Fibroblast of peridontal ligament (primary cell): ENCODE results near the gene TTLL6.

ENCODE experiments used
- DNase-seq: peaks from one replicate; pipeline ENCODE4 v3.0.0-alpha.2; 2010; ENCODE audit errors: extremely low read depth

TTLL6 gene

DNA sequence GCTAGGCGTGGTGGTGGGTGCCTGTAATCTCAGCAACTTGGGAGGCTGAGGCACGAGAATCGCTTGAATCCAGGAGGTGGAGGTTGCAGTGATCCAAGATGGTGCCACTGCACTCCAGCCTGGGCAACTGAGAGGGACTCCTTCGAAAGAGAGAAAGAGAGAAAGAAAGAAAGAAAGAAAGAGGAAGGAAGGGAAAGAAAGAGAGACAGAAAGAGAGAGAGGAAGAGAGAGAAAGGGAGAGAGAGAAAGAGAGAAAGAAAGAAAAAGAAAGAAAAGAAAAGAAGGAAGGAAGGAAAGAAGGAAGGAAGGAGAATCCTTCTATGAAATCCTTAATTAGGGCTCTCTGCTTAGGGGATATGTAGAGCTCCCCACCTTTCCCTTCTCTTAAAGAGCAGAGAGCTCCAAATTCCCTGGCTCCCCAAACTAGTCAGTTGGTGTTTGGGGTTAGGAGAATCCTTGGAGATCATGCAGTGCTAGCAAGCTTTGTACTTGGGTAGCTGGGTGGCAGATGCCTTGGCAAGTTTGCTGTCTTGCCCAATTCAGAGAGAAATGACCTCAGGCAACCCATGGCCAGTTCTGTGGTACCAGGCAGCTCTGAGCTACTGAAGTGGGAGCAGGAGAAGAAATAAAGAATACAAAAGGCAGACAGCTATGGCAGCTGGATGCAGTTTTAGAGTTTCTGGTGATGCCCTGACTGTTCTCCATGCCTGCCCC, 79.5 kb downstream of the TTLL6 start:
- no peak for DNase-seq

DNA sequence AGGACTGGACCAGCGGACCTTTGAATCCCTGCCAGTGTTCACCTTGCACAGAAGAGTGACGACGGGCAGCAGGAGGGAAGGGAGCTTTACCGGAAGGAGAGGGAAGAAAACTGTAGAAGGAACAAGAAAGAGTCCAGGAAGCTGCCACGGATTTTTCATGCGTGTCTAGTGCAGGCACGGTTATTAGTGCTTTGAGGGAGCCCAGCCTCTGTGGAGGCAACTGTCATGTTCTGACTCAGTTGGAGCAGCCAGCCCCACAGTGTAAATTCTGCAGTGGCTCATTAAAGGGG, 82.0 kb downstream of the TTLL6 start:
- no peak for DNase-seq

GRCh38 chr17:48734333-48735061, 82.5 kb downstream of the TTLL6 start:
- DNase-seq = no peak

DNA sequence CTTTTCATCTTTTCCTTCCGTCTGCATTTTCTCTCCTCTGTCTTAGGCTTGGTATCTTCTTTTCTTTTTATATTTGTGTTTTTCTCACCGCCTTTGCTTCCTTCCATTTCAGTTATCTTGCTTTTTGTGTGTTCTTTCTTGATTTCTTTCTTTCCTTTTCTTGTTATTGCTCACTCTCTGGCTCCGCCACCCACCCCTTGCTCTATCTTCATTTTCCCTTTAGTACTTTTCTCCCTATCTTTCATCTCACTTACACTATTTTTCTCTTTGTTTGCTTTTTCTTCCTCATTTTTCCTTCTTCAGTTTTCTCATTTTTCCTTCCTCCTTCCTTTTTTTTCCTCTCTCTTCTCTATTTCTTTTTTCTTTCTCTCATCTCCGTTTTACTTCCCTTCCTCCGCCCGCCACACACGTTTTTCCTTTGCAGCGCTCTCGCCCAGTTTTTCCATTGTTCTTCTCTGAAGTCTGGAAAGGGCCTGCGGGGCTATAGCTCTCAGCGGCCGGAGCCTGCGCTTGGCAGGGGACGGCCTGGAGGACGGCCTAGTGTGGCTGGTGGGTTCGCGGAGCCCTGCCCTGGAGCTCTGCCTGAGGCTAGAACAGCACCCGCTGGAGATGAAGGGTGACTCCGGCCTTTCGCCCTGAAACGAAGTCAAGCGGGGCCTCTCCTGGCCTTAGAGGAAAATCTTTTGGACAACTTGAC, 83.2 kb downstream of the TTLL6 start:
- DNase-seq = no peak

GRCh38 chr17:48732688-48733629, 84.1 kb downstream of the TTLL6 start:
- no peak for DNase-seq

DNA sequence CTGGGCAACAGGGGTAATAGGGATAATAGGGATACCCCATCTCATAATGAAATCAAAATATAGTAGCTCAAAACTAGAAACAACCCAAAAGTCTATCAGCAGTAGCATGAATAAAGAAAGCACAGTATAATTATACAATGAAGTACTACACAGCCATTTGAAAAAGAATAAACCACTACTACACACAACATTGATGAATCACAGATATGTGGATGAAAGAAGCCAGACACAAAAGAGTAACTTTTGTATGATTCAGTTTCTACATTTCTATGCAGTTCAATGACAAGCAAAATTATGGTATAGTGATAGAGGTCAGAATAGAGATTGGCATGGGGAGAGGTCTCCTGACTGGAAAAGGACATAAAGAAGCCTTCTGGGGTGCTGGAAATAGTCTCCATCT, 85.7 kb downstream of the TTLL6 start:
- DNase-seq = no peak

DNA sequence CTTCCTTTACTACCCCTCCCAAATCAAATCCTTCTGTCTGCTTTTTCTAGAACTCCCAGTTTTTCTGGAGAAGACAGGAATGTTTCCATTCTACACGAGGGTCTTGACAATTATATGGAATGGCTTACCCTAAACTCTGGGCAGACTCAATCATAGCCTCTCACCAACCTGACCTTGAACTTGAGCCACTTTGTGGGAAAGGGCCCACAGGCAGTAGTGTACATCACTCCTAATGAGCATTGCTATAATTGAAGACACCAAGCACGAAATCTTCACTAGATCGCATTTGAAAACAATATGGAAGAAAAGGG, 86.8 kb downstream of the TTLL6 start:
- no peak for DNase-seq

DNA sequence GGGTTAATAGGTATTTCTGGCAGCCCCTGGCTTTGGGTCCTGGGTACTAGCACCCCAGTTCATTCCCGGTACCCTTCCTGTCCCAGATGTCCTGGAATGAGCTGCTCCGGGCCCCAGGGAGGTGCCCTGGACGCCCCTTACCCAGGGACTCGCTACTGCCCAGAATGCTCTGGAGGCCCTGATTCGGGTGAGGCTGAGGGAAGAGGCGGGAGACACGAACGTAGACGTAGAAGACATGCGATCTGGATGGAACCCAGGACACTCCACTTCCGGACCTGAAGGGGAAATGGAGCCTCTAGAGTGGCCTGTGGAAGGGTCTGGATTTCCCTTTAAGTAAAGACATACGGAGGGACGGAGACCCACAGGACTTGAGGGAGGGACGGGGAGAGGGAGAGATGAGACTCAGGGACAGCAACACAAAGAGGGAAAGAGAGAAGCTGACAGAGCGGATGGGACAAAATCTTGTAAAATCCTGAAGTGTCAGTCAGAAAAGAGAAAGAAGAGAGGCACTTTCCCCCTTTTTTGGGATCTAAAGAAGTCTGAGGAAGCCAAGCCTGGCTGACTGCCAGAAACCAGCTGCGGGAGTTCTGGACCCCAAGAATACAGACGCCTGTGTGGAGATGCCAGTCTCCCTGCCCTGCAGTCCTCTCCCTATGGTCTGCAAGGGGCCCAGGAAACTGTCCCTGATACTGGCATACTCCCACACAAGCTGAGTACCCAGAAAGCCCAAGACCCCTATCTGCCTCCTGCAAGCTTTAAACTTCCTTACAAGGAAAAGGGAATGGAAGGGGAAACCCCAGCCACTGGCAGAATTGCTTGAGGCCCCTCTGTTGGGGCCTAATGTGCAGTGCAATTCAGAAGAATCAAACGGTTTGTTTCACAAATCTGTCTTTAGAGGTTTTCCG, 87.4 kb downstream of the TTLL6 start:
- DNase-seq = no peak

DNA sequence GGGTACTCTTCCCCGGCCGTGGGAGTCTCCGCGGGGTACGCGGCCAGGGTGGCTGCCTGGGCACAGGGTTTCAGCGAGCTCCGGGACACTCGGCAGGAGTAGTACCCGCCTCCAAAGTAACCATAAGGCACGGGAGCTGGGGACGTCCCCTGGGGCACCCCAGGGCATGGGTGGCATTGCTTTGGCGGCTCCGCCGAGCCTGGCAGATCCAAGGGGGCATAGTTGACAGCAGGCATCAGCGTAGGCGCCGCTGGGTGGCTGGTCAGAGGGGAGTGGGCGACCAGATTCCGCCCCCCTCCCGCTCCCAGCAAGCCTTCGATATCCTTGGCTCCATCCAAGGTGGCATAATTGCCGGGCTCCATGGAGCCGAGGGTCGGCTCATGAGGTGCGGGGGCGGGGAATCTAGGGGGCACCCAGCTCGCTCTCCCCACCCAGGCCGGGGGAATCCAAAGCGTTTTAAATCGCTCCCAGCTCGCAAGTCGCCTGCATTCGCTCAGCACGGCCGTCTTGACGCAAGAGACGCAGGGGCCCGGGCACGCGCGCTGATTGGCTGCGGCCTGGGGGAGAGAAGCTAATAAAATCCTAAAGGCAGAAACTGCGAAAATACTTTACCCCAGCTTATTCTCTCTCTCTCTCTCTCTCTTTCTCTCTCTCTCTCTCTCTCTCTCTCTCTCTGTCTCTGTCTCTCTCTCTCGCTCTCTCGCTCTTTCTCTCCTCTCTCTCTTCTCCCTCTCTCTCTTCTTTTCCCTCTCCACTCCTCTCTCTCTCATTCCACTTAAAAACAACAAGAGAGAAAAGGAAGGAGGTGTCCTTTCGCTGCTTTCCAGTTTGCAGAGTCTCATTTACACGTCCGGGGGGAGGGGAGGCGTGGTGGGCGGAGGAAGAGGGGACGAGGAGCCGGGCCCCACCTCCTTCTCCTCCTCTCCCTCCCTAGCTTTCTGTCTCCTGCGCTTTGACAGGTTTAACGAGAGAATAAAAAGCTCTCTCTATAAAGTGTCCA, 88.5 kb downstream of the TTLL6 start, which contains the start of gene HOXB13:
Gene HOXB13 (minus strand): TSS at position 519 of the 1,000 bp plus-strand sequence. CDS start 157 bp downstream, at position 362.
- no peak for DNase-seq

DNA sequence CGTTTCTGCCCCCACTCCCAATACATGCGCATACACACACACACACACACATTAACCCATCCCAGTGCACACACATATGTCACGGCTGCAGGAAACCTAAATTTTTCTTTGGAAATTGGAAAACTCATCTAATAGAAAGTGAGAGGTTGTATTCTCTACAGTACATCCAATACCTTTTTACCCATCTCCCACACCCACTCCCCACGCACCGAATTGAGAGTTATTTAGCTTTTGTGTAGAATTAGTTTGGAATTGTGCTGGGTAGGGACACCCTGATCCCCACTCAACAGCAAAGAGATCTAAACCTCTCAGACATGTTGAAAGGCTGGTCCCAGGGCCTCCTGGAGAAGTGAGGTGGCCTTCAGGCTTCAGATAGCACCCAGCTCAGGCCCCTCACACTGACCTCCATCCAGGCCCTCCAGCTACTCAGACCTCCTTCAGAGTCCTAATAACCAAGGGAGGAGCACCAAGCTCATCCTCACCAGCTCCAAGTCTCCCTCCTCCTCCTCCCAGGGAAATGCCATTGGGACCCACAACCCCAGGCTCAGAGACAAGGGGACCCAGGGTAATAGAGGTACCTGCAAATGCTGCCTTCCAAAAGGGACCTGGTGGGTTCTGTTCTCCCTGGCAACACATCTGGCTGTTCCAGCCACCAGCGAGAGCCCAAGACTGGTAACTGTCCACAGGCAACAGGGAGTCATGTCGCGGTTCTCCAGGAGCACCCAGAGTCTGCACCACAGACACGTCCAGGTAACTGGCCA, 89.4 kb downstream of the TTLL6 start:
- no peak for DNase-seq

DNA sequence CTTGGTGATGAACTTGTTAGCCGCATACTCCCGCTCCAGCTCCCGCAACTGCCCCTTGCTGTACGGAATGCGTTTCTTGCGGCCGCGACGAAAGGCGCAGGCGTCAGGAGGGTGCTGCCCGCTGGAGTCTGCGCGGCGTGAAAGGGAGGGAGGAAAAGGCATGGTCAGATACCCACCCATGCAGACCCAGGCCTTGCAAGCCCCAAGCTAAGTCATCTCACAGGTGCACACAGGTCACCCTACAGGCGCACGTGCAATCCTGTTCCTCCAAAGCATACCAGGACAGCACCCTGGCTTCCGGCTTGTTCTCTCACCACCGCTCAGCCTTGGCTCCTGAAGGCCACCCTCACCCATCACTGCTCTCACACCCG, 90.1 kb downstream of the TTLL6 start:
- no peak for DNase-seq

GRCh38 chr17:48726114-48726915, 90.7 kb downstream of the TTLL6 start:
- no peak for DNase-seq

- DNase-seq = no peak
These were observed 91.6 kb downstream of the TTLL6 start for GRCh38 chr17:48725288-48726064.

GRCh38 chr17:48725004-48725287, 92.1 kb downstream of the TTLL6 start:
- DNase-seq = no peak

GRCh38 chr17:48724251-48725003, 92.6 kb downstream of the TTLL6 start:
- peak; percentile 73 for DNase-seq

- no peak for DNase-seq
These were observed 93.4 kb downstream of the TTLL6 start for GRCh38 chr17:48723423-48724250.
